ENCODE results near the gene CARNS1. TPM values are rescaled to one million over a fixed set of nuclear protein-coding genes. Genes with fewer than 3 reads are reported as not detected.

Gene CARNS1
- total and polyA plus RNA-seq, 10 of the 15 experiments (the other 5 are each of a cell fraction or from before 2014, with no cell fraction given) = 0.02 to 0.14 (median 0.10) TPM; not detected in 3

GRCh38 chr11:67436459-67437081 is 21.1 kb downstream of the CARNS1 start (continued):
- TF ChIP-seq ZBTB40 (IDR thresholded peaks at IDR 0.05; ENCODE audit: borderline replicate concordance) (no peak; the same call in 1 of the 2 replicates), ZNF622 (IDR thresholded peaks at IDR 0.05) (no peak), E4F1 (IDR thresholded peaks at IDR 0.05; ENCODE audit: borderline replicate concordance, partially characterized antibody) (no peak), RELB (IDR thresholded peaks at IDR 0.05; ENCODE audit: low read depth) (peak; percentile 72; the same call in 1 of the 2 replicates), MYC (IDR thresholded peaks at IDR 0.05; ENCODE audit: insufficient read depth, insufficient read length, insufficient replicate concordance, low read length, severe bottlenecking) (no peak), FOXK2 (IDR thresholded peaks at IDR 0.05) (no peak), RCOR1 (conservative IDR thresholded peaks at IDR 0.05; ENCODE audit: low read depth, low read length) (no peak), IRF5 (IDR thresholded peaks at IDR 0.05; ENCODE audit: borderline replicate concordance) (no peak), BRCA1 (IDR thresholded peaks at IDR 0.05; ENCODE audit: low read depth, low read length) (no peak), YBX1 (IDR thresholded peaks at IDR 0.05) (no peak), ZBTB11 (CRISPR knock-in tag; IDR thresholded peaks at IDR 0.05) (no peak), HDGF (IDR thresholded peaks at IDR 0.05) (0 out of 2 replicates have a peak, but pooled peaks have one; percentile 89), CHD2 (IDR thresholded peaks at IDR 0.05; ENCODE audit: borderline replicate concordance, low read depth, low read length) (peak; percentile 92), STAT1 (conservative IDR thresholded peaks at IDR 0.05) (0 out of 2 replicates have a peak, but pooled peaks have one; percentile 17), MEF2B (IDR thresholded peaks at IDR 0.05; ENCODE audit: partially characterized antibody, poor library complexity, severe bottlenecking) (no peak)
